K562 (cell line): ENCODE results near the gene TARP.
"Not testable (repeated sequence)": the region's sequence is repeated elsewhere in the genome, so short reads cannot be mapped to it uniquely, and the experiment has no call there.

Experiments
- ATAC-seq: fragments of 200-7000 bp; cut with Tn5 transposase; 3 replicates; pipeline ENCODE4 v1.9.1; 2020; ENCODE audit warnings: moderate library complexity
- BruUV-seq: library from RNA; stranded (reverse); fragments of 400-500 nt; replicated peaks from 2 replicates; lab custom pipeline; 2021; lab: Mats Ljungman, UMichigan
- CTCF ChIA-PET: fragments of 300-600 bp; formaldehyde crosslinking; extraction: SDS; loops from one replicate; lab custom pipeline; 2021; ENCODE audit warnings: low intra/inter-chr PET ratio; lab: Yijun Ruan, JAX
- POLR2A ChIA-PET: fragments of 300-600, 350-650 bp; sonication (Branson Sonifier 250); formaldehyde crosslinking; extraction: SDS; loops from one replicate; lab custom pipeline; 2021; ENCODE audit warnings: antibody characterized with exemption, inconsistent platforms; lab: Yijun Ruan, JAX
- DNase-seq, 4 experiments: peaks; one replicate each; pipeline versions ENCODE4 v3.0.0 to v3.0.0-alpha.2; 2011 to 2018; ENCODE audit warnings: low spot score in 3 of 4, mixed read lengths in 3 of 4; ENCODE audit errors: extremely low read depth in 1 of 4
- FAIRE-seq: peaks from 2 replicates; lab custom pipeline; 2011; peaks lifted over from hg19 to GRCh38; lab: Jason Lieb, UNC
- H2AFZ ChIP-seq: 2 replicates; pipeline ENCODE4 v1.6.0; 2011; ENCODE audit warnings: low read depth, low read length, control low read depth, inconsistent platforms
- H3K27ac ChIP-seq: fragments of 200-600 bp; 3 replicates; pipeline ENCODE4 v1.8.0; 2011; ENCODE audit warnings: low read depth, mild to moderate bottlenecking, control low read depth, inconsistent platforms, low read length, moderate library complexity, mixed read lengths; ENCODE audit errors: extremely low read depth
- H3K27me3 ChIP-seq, 2 experiments: fragments of 300-600 bp in 1 of 2; 2 replicates in 1 of 2; 3 replicates in 1 of 2; pipeline versions ENCODE4 v1.6.0 to v1.8.0; 2011; ENCODE audit warnings: inconsistent platforms in 2 of 2, low read length in 2 of 2, mild to moderate bottlenecking in 1 of 2, mixed read lengths in 1 of 2, moderate library complexity in 1 of 2; ENCODE audit not compliant: control insufficient read depth in 2 of 2, insufficient read depth in 2 of 2
- H3K36me3 ChIP-seq: fragments of 300-600 bp; 3 replicates; pipeline ENCODE4 v1.8.0; 2011; ENCODE audit warnings: mild to moderate bottlenecking, low read length, inconsistent platforms; ENCODE audit not compliant: control insufficient read depth, insufficient read depth
- H3K4me1 ChIP-seq, 2 experiments: fragments of 200-600 bp in 1 of 2; replicated peaks in 1 of 2; 2 replicates in 1 of 2; 3 replicates in 1 of 2; pipeline versions ENCODE4 v1.5.1 to v1.8.0; 2011; ENCODE audit warnings: inconsistent platforms in 2 of 2, low read length in 2 of 2, mild to moderate bottlenecking in 1 of 2, mixed read lengths in 1 of 2, moderate library complexity in 1 of 2; ENCODE audit not compliant: control insufficient read depth in 2 of 2, insufficient read depth in 2 of 2
- H3K4me2 ChIP-seq: 2 replicates; pipeline ENCODE4 v1.6.1; 2011; ENCODE audit warnings: low read length, control low read depth, inconsistent platforms, mixed read lengths; ENCODE audit not compliant: insufficient read depth
- H3K4me3 ChIP-seq: fragments of 200-600 bp; sonication (generic), shearing (Covaris generic); 2 replicates; pipeline ENCODE4 v1.5.1; 2016; ENCODE audit warnings: control low read depth, inconsistent platforms
- H3K79me2 ChIP-seq: fragments of 200-600 bp; 3 replicates; pipeline ENCODE4 v1.8.0; 2011; ENCODE audit warnings: low read length, inconsistent platforms; ENCODE audit not compliant: control insufficient read depth, insufficient read depth
- H3K9ac ChIP-seq, 2 experiments: 2 replicates each; pipeline versions ENCODE4 v1.6.0 to v1.6.1; 2011; ENCODE audit warnings: low read depth in 2 of 2, low read length in 2 of 2, control low read depth in 1 of 2, inconsistent platforms in 1 of 2, mild to moderate bottlenecking in 1 of 2, mixed read lengths in 1 of 2; ENCODE audit not compliant: insufficient read depth in 1 of 2
- H3K9me1 ChIP-seq: one replicate; pipeline ENCODE4 v1.6.0; 2011; ENCODE audit warnings: inconsistent platforms, mild to moderate bottlenecking, low read length, moderate library complexity; ENCODE audit not compliant: control insufficient read depth, insufficient read depth
- H3K9me3 ChIP-seq: replicated peaks from 2 replicates; pipeline ENCODE4 v1.5.1; 2011; ENCODE audit warnings: low read depth, low read length, inconsistent platforms; ENCODE audit not compliant: control insufficient read depth, insufficient read depth
- H4K20me1 ChIP-seq: replicated peaks from 2 replicates; pipeline ENCODE4 v1.6.1; 2011; ENCODE audit warnings: low read length, inconsistent platforms, mixed read lengths; ENCODE audit not compliant: control insufficient read depth, insufficient read depth
- NRF1 ChIP-seq, 2 experiments: fragments of 450-650 bp; IDR thresholded peaks in 1 of 2; conservative IDR thresholded peaks in 1 of 2; 2 replicates each; pipeline ENCODE4 v1.6.1; 2014; ENCODE audit warnings: mild to moderate bottlenecking in 2 of 2
- ZNF24 ChIP-seq: fragments of 450-650 bp; IDR thresholded peaks from 2 replicates; pipeline ENCODE4 v1.6.1; 2016
- WGBS: fragments of 100-300 bp; shearing (Covaris generic); methylation state at CpG from one replicate; pipeline ENCODE4 v1.1.6; 2016; ENCODE audit warnings: low coverage, mixed read lengths; ENCODE audit not compliant: insufficient coverage; ENCODE audit errors: missing lambda C conversion rate; 5-methylcytosine and 5-hydroxymethylcytosine counted together
- in situ Hi-C: fragments of 300-500 bp; cut with MboI; formaldehyde crosslinking; loops from 4 replicates; pipeline ENCODE4 v1.15.0; 2018; ENCODE audit warnings: inconsistent platforms, mixed read lengths
- intact Hi-C: fragments of 100-400 bp; cut with micrococcal nuclease; formaldehyde crosslinking; loops from 2 replicates; pipeline ENCODE4 v1.14.2; 2022

Gene TARP

GRCh38 chr7:38262545-38262944, 10.9 kb downstream of the TARP start:
- in situ Hi-C loops, result no loop called here
- 11% methylated on average over 5 of the region's 5 CpGs for WGBS

GRCh38 chr7:38262026-38262425, 11.4 kb downstream of the TARP start:
- ATAC-seq, CTCF ChIA-PET, FAIRE-seq, H3K9me3 ChIP-seq, H4K20me1 ChIP-seq, in situ Hi-C loops, BruUV-seq, intact Hi-C loops, H3K27me3 ChIP-seq, DNase-seq, H3K9me1 ChIP-seq, H3K9ac ChIP-seq, H3K36me3 ChIP-seq, H3K4me2 ChIP-seq, H3K4me3 ChIP-seq, H3K27ac ChIP-seq, H3K79me2 ChIP-seq, H3K4me1 ChIP-seq: not testable (repeated sequence)
- POLR2A ChIA-PET, result interaction anchor here (1.6 kb wide), 1 partner anchor 12 kb away, joined by 6 read pairs; the partner anchor contains the start of gene TARP
- H2AFZ ChIP-seq, result peak overlapping the region; percentile 54
- WGBS, result 2% methylated on average over 2 of the region's 2 CpGs

More at GRCh38 chr7:38262545-38262944, 10.9 kb downstream of the TARP start:
- ATAC-seq (peak; percentile 64; the same call in 2 of the 3 replicates), DNase-seq (peak in 1 of 4 experiments; percentile 20), FAIRE-seq (no peak)
- no peak overlapping the region for H3K4me2 ChIP-seq
- H3K9me3 ChIP-seq, result no peaks in the 10 kb centered on the region
- BruUV-seq, result no TSS peak
- H3K4me1 ChIP-seq, result no peaks in the 10 kb centered on the region; a peak in 1 of 5 replicates
- no peaks in the 10 kb centered on the region for H4K20me1 ChIP-seq
- H3K9me1 ChIP-seq, result no peaks in the 10 kb centered on the region
- peak overlapping the region; percentile 54 for H2AFZ ChIP-seq
- CTCF ChIA-PET, result no interaction called here
- no peak overlapping the region for H3K4me3 ChIP-seq
- H3K9ac ChIP-seq, result no peak overlapping the region
- intact Hi-C loops, result no loop called here
- H3K36me3 ChIP-seq, result no peaks in the 10 kb centered on the region
- H3K79me2 ChIP-seq, result no peaks in the 10 kb centered on the region
- POLR2A ChIA-PET, result interaction anchor here (1.6 kb wide), 1 partner anchor 11 kb away, joined by 6 read pairs; the partner anchor contains the start of gene TARP
- TF ChIP-seq NRF1 (conservative IDR thresholded peaks at IDR 0.05 in 1 of 2, IDR thresholded peaks at IDR 0.05 in 1 of 2), result peak in 1 of 2 experiments; percentile 11; a peak in 1 of 4 replicates
- TF ChIP-seq ZNF24, result no peak
- H3K27ac ChIP-seq, result no peak overlapping the region; the same call in 2 of the 3 replicates
- H3K27me3 ChIP-seq, result peaks cover 0 to 3% of the 10 kb centered on the region in 2 experiments; a peak in 4 of 5 replicates
